Measurements from ENCODE around the gene MYRIP.

Gene MYRIP

GRCh38 chr3:40229386-40229785, 420.0 kb downstream of the MYRIP start:
- no peak for TF ChIP-seq CTCF (IDR thresholded peaks at IDR 0.05; ENCODE audit: low read depth, low read length)
- DNase-seq (ENCODE audit: extremely low read depth, low read depth), result no peak

GRCh38 chr3:40229963-40230362, 420.6 kb downstream of the MYRIP start:
- no peak for TF ChIP-seq CTCF (IDR thresholded peaks at IDR 0.05; ENCODE audit: low read depth, low read length)

GRCh38 chr3:40230382-40230781, 421.0 kb downstream of the MYRIP start:
- DNase-seq (ENCODE audit: extremely low read depth, low read depth), result no peak
- TF ChIP-seq CTCF (IDR thresholded peaks at IDR 0.05; ENCODE audit: low read depth, low read length), result no peak

More at GRCh38 chr3:40229963-40230362, 420.6 kb downstream of the MYRIP start:
- DNase-seq (ENCODE audit: extremely low read depth, low read depth), result no peak

GRCh38 chr3:40232626-40233025, 423.2 kb downstream of the MYRIP start:
- no peak for TF ChIP-seq CTCF (IDR thresholded peaks at IDR 0.05; ENCODE audit: low read depth, low read length)
- DNase-seq (ENCODE audit: extremely low read depth, low read depth), result no peak

DNA sequence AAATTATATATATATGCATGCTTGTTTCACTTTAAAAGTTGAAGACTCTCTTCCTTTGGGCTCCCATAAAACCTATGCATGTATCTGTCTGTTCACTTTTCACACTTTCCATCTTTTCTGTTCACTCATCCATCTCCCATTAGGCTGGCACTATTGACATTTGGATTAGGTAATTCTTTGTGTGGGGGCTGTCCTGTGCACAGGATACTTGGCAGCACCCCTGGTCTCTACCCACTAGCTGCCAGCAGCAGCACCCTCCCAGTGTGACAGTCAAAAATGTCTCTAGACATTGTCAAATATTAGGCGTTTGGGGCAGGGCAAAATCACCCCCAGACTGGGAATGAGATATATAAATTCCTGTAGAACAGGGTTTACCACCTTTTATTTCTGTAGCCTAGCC, 427.8 kb downstream of the MYRIP start:
- DNase-seq (ENCODE audit: extremely low read depth, low read depth), result no peak
- no peak for TF ChIP-seq CTCF (IDR thresholded peaks at IDR 0.05; ENCODE audit: low read depth, low read length)

DNA sequence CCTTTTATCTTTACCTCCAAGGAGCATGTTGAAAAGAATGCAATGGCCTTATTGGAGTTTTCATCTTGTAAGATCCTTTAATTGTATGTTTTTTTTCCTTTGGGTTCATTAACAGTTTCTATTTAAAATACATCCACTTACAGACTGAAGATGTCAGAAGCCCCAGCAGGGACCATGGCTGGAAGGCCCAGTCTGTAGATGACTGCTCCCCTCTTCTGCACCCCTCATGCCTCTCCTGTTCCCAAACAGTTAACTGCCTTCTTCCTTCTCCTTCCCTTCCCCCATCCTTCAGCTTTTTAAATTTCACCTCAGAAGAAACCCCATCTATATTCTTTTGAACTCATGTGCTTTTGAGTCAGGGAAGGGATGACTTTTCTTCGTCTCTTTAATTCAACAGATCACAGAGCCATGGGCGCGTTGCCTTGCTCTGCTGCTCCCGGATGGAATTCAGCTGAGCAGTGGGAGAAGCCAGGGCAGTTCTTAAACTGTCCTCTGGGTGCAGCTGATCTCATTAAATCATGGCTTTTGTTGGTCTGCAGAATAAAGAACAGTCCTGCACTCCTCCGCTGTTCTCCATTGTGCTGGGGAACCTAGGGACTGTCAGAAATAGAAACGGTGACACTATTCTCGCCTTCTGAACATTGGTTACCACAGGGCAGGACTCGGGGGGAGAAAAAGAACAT, 428.6 kb downstream of the MYRIP start:
- no peak for DNase-seq (ENCODE audit: extremely low read depth, low read depth)
- peak; percentile 18 for TF ChIP-seq CTCF (IDR thresholded peaks at IDR 0.05; ENCODE audit: low read depth, low read length)

DNA sequence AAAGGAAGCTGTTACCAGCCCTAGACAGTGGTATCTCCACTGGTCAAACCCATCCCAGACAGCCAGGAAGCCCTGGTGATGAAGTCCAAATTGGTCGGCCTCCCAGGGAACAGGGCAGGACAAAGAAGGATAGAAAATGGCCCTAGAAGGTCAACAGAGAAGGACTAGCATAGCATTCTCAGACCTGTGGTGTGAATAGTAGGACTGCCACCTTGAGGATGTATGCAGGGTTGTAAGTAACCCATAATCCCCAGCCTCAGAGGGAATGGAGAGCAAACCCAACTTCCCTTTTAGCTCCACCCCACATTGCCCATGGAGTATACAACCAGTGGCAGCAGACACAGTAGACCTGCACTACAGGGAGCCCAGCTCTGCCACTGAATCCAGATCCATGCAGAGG, 431.5 kb downstream of the MYRIP start:
- DNase-seq (ENCODE audit: extremely low read depth, low read depth), result no peak
- TF ChIP-seq CTCF (IDR thresholded peaks at IDR 0.05; ENCODE audit: low read depth, low read length), result no peak
